MM.1S (cell line): ENCODE data around the gene RNF125.

Source experiments
- DNase-seq: peaks from one replicate; pipeline ENCODE4 v3.0.0-alpha.2; 2015
- H2AFZ ChIP-seq: fragments of 300-600 bp; sonication (generic); 2 replicates; pipeline ENCODE4 v1.6.0; 2016; ENCODE audit warnings: antibody characterized with exemption, low read length
- H3F3A ChIP-seq: fragments of 300-600 bp; sonication (generic); 2 replicates; pipeline ENCODE4 v1.6.1; 2016; ENCODE audit warnings: mild to moderate bottlenecking, antibody characterized with exemption, low read length, moderate library complexity, mixed read lengths; ENCODE audit not compliant: insufficient read depth
- H3K27ac ChIP-seq: fragments of 300-600 bp; sonication (generic); 2 replicates; pipeline ENCODE4 v1.5.1; 2016; ENCODE audit warnings: mild to moderate bottlenecking, low read length
- H3K27me3 ChIP-seq: fragments of 300-600 bp; sonication (generic); replicated peaks from 2 replicates; pipeline ENCODE4 v1.6.0; 2016; ENCODE audit warnings: low read length; ENCODE audit not compliant: insufficient read depth
- H3K36me3 ChIP-seq: fragments of 300-600 bp; sonication (generic); replicated peaks from 2 replicates; pipeline ENCODE4 v1.6.1; 2016; ENCODE audit warnings: mild to moderate bottlenecking, low read length, mixed read lengths; ENCODE audit not compliant: insufficient read depth
- H3K4me1 ChIP-seq: fragments of 300-600 bp; sonication (generic); 2 replicates; pipeline ENCODE4 v1.6.1; 2016; ENCODE audit warnings: low read length, mixed read lengths
- H3K4me2 ChIP-seq: fragments of 300-600 bp; sonication (generic); 2 replicates; pipeline ENCODE4 v1.6.0; 2016; ENCODE audit warnings: low read depth, low read length
- H3K4me3 ChIP-seq: fragments of 300-600 bp; sonication (generic); 2 replicates; pipeline ENCODE4 v1.5.1; 2016; ENCODE audit warnings: low read length, mixed read lengths
- H3K79me2 ChIP-seq: fragments of 300-600 bp; sonication (generic); 2 replicates; pipeline ENCODE4 v1.6.1; 2016; ENCODE audit warnings: mixed run types, low read length, mixed read lengths
- H3K9ac ChIP-seq: fragments of 300-600 bp; sonication (generic); 2 replicates; pipeline ENCODE4 v1.6.1; 2016; ENCODE audit warnings: low read length, mixed read lengths
- H3K9me2 ChIP-seq: fragments of 300-600 bp; sonication (generic); replicated peaks from 2 replicates; pipeline ENCODE4 v1.6.1; 2016; ENCODE audit warnings: mild to moderate bottlenecking, low read length, mixed read lengths; ENCODE audit not compliant: insufficient read depth
- H3K9me3 ChIP-seq: fragments of 300-600 bp; sonication (generic); replicated peaks from 2 replicates; pipeline ENCODE4 v1.6.1; 2016; ENCODE audit warnings: mild to moderate bottlenecking, low read length, mixed read lengths; ENCODE audit not compliant: insufficient read depth
- H4K20me1 ChIP-seq: fragments of 300-600 bp; sonication (generic); 2 replicates; pipeline ENCODE4 v1.6.1; 2016; ENCODE audit warnings: mild to moderate bottlenecking, low read length, moderate library complexity, mixed read lengths; ENCODE audit not compliant: insufficient read depth
- CTCF ChIP-seq: fragments of 300-600 bp; sonication (generic); IDR thresholded peaks from 2 replicates; pipeline ENCODE4 v1.5.1; 2016; ENCODE audit warnings: antibody characterized with exemption, low read length, mixed read lengths
- EZH2 ChIP-seq: fragments of 300-600 bp; sonication (generic); optimal IDR thresholded peaks from 2 replicates; pipeline ENCODE3; 2017; ENCODE audit warnings: low read depth, mild to moderate bottlenecking, antibody characterized with exemption, low read length, mixed read lengths
- EZH2phosphoT487 ChIP-seq: fragments of 300-600 bp; sonication (generic); IDR thresholded peaks from 2 replicates; pipeline ENCODE4 v1.6.1; 2018; ENCODE audit warnings: antibody characterized with exemption, low read length

RNF125 gene

GRCh38 chr18:32072321-32072720, 53.7 kb downstream of the RNF125 start:
- Histone ChIP-seq H3K4me3 (no peak overlapping the region), H2AFZ (no peak overlapping the region), H3K4me2 (no peak overlapping the region), H3F3A (no peaks in the 10 kb centered on the region), H3K79me2 (no peaks in the 10 kb centered on the region), H3K9ac (no peak overlapping the region), H3K27ac (no peak overlapping the region), H3K27me3 (no peaks in the 10 kb centered on the region), H3K4me1 (no peaks in the 10 kb centered on the region), H3K36me3 (no peaks in the 10 kb centered on the region), H3K9me3 (no peaks in the 10 kb centered on the region), H4K20me1 (no peaks in the 10 kb centered on the region), H3K9me2 (no peaks in the 10 kb centered on the region)
- TF ChIP-seq EZH2 = no peak
- peak; percentile 47 for TF ChIP-seq CTCF
- no peak for TF ChIP-seq EZH2phosphoT487
- DNase-seq = peak; percentile 14

- H3K9ac ChIP-seq = no peak overlapping the region
- H3K4me3 ChIP-seq = no peak overlapping the region
- H3K9me3 ChIP-seq = no peaks in the 10 kb centered on the region
- no peaks in the 10 kb centered on the region for H3K27me3 ChIP-seq
- no peak for DNase-seq
- H3F3A ChIP-seq = no peaks in the 10 kb centered on the region
- no peak overlapping the region for H3K27ac ChIP-seq
- H3K79me2 ChIP-seq = no peaks in the 10 kb centered on the region
- H3K9me2 ChIP-seq = no peaks in the 10 kb centered on the region
- no peak overlapping the region for H2AFZ ChIP-seq
- H4K20me1 ChIP-seq = no peaks in the 10 kb centered on the region
- no peak for TF ChIP-seq EZH2phosphoT487
- no peak for TF ChIP-seq EZH2
- TF ChIP-seq CTCF = no peak
- H3K4me1 ChIP-seq = no peaks in the 10 kb centered on the region
- no peaks in the 10 kb centered on the region for H3K36me3 ChIP-seq
- no peak overlapping the region for H3K4me2 ChIP-seq
These were observed 55.6 kb downstream of the RNF125 start for GRCh38 chr18:32074206-32074605.

GRCh38 chr18:32078845-32079244, 60.2 kb downstream of the RNF125 start:
- Histone ChIP-seq H3K27me3 (no peaks in the 10 kb centered on the region), H3K9me2 (no peaks in the 10 kb centered on the region), H3K4me3 (no peak overlapping the region), H3K79me2 (no peaks in the 10 kb centered on the region), H4K20me1 (no peaks in the 10 kb centered on the region), H3K9ac (no peak overlapping the region), H3K4me1 (no peaks in the 10 kb centered on the region; the same call in 1 of the 2 replicates), H3K9me3 (no peaks in the 10 kb centered on the region), H2AFZ (no peak overlapping the region), H3F3A (no peaks in the 10 kb centered on the region), H3K4me2 (no peak overlapping the region), H3K27ac (no peak overlapping the region), H3K36me3 (no peaks in the 10 kb centered on the region)
- DNase-seq = no peak
- TF ChIP-seq EZH2phosphoT487 = no peak
- TF ChIP-seq EZH2 = no peak
- TF ChIP-seq CTCF = no peak
